Endometrium (tissue), 2 donors: Measurements from ENCODE around the gene DOCK4.
A peak's percentile ranks its signal among the peaks of the same experiment; 100 is the strongest.

ENCODE experiments used
- FAIRE-seq: peaks from 2 replicates; lab custom pipeline; 2012; peaks lifted over from hg19 to GRCh38; lab: Jason Lieb, UNC
- donor health status: control.
- donor health status: control.

Gene DOCK4

GRCh38 chr7:111806232-111806631, 400.0 kb downstream of the DOCK4 start:
- no peak for FAIRE-seq

DNA sequence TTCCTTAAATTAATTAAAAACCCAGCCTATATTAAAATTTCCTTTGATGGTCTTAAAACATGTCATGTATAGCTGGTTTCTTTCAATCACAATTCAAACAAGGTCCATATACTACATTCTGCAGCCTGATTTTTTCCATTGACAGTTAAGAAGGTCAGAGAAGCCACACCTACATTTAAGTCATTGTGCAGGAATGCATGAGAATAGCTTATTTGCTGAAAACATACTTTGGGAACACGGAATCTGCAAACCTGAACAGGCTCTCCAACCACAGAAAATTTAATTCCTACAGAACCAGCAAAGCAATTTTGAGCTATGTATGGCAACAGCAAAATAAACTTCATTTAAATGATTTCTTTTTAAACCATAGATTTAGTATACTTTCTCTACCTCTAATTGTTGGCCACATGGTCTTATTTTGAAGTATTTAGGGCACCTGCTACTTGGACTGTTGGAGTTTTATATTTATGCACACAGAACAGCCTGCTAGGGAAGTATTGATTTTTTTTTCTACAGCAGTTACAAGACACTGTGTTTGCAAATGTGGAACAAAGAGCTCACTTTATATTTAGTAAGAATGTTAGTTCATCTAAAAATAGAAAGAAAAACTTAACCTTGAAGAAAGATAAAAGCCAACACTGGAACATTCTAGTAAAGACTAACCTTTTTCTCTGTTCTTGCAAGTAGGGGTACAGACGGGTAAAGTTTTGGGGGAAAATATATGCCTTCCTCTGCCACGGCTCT, 403.0 kb downstream of the DOCK4 start:
- FAIRE-seq: no peak

GRCh38 chr7:111802194-111802772, 403.9 kb downstream of the DOCK4 start:
- FAIRE-seq: no peak

- FAIRE-seq: no peak
These were observed 404.9 kb downstream of the DOCK4 start for GRCh38 chr7:111801277-111801676.

GRCh38 chr7:111796671-111797070, 409.5 kb downstream of the DOCK4 start:
- FAIRE-seq: no peak

GRCh38 chr7:111789870-111790269, 416.3 kb downstream of the DOCK4 start:
- FAIRE-seq: no peak

GRCh38 chr7:111789048-111789320, 417.2 kb downstream of the DOCK4 start:
- FAIRE-seq: no peak

DNA sequence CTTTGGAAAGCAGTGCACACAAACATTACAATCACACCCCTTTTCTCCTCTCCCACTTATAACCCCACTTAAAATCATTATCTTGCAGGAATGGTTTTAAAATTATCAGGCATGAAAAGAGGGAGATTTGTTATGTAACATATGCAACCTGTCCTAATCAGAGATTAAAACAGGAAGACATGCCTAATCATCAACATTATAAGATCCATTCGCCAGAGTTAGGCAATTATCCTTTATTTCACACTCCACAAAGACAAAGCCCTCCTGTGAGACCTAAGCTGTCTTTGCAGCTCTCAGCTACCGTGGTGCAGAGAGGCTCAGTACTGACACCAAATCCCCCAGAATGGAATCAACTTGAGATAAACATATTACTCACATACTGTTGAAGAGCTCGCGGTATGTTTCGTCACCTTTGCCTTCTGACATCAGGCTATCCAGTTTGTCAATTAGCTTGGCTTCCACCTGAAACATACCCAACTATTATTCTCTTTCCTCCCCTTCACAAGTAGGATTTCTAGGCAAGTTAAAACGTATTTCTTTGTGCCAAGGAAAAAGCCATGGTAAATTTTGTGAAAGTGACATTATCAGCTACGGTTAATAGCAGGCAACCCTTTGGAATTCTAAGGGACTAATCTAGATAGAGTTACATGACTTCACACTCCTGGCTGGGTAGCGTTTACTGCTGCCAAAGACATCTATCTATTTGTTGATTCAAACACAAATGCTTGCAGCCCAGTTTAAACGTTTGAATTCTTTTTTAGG, 417.7 kb downstream of the DOCK4 start:
- FAIRE-seq: no peak

- FAIRE-seq: no peak
These were observed 418.5 kb downstream of the DOCK4 start for GRCh38 chr7:111787741-111788140.

DNA sequence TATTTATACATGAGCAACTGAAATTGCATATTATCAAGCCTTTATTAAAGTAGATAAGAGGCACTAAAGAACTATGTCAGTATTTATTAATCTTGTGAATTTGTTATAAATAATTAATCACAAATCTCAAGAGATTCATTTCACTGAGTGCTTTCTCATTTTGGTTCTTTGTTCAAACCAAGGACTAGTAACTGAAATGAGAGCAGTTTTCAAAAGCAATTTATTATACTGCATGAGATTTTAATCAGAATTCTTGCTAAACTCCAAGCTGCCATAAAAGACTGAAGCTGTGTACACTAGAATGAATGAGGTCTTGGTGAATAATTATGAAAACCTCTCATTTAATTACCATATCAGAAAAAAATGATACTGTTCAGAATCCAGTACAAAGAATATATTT, 419.1 kb downstream of the DOCK4 start:
- FAIRE-seq: no peak

- FAIRE-seq: no peak
These were observed 421.1 kb downstream of the DOCK4 start for GRCh38 chr7:111785076-111785475.

DNA sequence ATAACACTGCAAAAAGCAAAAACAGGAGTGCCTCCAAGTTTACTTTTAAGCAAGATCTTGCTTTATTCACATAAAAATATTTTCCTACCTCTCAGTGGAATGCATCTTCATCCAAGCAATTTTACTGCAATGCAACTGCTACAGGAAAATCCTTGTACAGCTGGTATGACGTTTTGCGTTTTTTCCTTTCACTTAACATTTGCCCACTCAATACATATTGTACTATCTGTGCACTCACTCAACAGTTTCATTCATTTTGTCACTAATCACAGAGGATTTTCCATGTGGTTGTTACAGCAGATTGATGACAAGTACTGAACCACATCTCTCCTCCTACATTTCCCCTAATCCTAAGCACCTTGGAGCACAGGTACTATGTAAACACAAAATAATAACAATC, 421.9 kb downstream of the DOCK4 start:
- no peak for FAIRE-seq

GRCh38 chr7:111783854-111784253, 422.3 kb downstream of the DOCK4 start:
- no peak for FAIRE-seq

DNA sequence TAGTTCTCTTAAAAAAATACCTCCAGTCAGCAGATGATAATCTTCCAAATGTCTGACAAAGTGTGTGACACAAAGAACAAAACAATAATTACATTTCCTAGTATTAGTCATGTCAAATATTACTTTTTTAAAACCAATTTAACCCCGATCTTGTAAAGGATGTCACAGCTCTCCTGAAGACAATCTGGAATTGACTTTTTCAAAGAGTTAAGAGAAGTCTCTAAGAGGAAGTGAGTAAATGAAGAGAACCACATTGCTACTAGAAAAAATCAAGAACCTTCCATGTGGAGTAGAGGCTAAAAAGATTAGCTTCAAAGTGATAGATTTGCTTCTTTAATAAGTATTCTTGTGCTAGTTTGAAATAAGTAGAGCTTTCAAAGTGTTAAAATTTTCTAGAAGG, 425.7 kb downstream of the DOCK4 start:
- no peak for FAIRE-seq

GRCh38 chr7:111775206-111775605, 431.0 kb downstream of the DOCK4 start:
- no peak for FAIRE-seq

DNA sequence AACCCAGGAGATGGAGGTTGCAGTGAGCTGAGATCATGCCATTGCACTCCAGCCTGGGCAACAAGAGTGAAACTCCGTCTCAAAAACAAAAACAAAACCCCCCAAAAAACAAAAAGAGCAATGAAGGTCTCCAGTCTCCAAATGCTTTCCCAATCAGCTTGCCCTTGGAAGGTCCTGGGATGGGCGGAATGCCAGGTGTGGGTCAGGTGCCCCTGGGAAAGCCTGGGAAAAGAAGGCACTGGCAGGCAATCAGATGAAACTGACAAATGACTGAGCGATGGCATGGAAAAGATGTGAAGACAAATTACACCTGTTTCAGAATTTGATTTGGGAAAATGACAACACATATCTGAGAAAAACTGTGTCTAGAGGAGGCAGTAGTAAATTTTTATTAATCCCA, 433.5 kb downstream of the DOCK4 start:
- FAIRE-seq: no peak

DNA sequence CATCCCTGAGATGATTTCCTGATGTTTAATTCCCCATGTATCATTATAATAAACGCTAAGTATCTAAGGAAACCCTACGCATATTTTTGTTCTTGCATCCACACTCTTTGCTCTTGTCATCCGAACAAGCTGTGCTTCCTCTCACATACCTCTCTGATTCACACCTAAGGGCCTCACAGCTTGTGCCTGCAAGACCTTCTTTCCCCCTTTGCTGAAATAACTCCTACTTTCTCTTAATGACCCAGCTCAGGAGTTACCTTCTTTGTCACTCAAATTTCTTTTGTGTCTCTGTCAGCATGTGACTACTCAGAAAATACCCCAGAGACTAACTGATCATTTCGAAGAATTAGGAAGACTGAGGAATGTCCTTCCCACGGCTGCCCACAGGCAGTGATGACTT, 434.6 kb downstream of the DOCK4 start:
- no peak for FAIRE-seq

GRCh38 chr7:111770116-111770515, 436.1 kb downstream of the DOCK4 start:
- no peak for FAIRE-seq

DNA sequence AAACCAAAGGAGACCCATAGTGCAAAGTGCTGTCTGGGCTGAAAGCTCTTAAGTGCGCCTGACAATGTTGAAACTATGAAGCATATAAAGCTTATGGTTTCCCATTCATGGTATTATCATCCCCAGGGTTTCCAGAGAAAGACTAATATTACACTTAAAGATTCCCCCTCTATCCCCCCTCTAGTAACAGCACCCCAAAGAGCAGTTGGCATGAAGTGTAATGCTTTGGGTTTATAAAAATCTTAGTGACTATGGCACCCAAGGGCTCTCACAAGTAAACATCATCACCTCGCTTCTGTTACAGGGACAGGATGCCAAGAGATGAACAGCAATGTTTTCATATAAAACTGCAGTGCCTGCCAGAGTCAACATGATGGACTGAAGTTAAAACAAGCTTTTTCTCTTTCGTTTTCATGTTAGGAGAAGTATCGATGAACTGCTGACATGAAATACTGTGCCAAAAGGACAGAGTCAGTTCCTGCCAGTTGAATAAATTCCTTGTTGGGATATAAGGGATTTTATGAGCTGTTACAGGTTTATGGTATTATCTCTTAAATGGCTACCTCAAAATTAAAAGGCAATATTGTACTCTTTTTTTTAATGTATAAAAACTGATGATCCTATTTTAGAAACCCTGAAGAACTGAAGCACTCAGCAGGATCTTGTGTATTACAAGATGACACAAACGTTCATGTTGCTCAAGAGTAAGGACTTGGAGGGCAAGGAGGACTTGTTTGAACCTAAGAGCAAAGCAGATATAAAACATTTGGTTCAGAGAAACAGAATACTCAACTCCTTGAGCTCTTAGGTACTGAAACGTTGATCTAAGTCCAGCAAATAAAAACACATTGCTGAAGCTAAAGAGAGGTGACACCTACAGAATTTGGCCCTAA, 440.2 kb downstream of the DOCK4 start:
- no peak for FAIRE-seq

DNA sequence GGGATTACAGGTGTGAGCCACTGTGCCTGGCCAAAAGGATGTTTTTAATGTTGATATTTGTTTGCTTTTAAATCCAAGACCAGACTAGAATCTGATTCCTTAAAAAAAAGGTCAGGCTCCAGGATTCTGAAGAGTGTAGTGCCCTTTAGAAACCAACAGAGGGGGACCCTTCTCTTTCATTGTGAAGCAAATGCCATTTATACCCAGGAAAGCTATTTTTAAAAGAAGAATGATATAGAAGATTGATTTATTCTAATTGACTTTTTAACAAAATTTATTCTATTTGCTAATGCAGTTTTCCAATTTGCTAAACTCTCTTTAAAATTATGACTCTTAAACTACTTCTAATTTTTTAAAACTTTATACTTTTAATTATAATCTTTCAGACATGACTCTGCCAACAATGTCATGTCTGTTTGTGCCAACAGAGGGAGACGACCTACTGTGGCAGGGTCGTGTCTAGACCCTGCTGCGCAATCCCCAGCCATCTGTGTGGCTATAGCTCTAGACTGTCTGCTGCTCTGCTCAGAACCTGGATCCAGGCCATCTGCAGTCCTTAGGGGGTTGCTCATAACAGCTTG, 442.9 kb downstream of the DOCK4 start:
- FAIRE-seq: peak; percentile 88

DNA sequence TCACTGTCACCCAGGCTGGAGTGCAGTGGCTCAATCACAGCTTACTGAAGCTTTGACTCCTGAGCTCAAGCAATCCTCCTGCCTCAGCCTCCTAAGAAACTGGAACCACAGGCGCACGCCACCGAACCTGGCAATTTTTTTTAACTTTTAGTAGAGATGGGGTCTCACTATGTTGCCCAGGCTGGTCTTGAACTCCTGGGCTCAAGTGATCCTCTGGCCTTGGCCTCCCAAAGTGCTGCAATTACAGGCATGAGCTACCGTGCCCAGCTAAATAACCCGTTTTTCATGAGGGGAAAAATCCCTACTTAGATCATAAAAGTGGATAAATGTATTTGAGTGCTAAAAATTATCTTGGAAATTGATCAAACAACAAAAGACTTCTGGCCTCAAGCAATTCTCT, 443.4 kb downstream of the DOCK4 start:
- FAIRE-seq: no peak

DNA sequence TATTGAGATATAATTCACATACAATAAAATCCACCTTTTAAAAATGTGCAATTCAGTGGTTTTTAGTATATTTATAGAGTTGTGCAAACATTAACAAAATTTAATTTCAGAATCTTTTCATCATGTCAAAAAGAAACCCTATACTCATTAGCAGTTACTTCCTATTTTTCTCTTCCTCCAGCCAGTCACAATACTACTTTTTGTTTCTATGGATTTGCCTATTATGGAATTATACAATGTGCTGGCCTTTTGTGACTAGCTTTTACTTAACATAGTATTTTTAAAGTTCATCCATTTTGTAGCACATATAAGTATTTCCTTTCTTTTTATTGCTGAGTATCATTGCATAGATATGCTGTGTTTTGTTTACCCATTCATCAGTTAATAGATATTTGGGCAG, 444.0 kb downstream of the DOCK4 start:
- FAIRE-seq: no peak
